ENCODE measurements around the gene NDUFC1. TPM values are rescaled to one million over a fixed set of nuclear protein-coding genes. Genes with fewer than 3 reads are reported as not detected.
"Not testable (repeated sequence)": the region's sequence is repeated elsewhere in the genome, so short reads cannot be mapped to it uniquely, and the experiment has no call there.

The NDUFC1 gene
- total RNA-seq, 2 experiments from 2014 or later, result 43.4 to 44.2 TPM

DNA sequence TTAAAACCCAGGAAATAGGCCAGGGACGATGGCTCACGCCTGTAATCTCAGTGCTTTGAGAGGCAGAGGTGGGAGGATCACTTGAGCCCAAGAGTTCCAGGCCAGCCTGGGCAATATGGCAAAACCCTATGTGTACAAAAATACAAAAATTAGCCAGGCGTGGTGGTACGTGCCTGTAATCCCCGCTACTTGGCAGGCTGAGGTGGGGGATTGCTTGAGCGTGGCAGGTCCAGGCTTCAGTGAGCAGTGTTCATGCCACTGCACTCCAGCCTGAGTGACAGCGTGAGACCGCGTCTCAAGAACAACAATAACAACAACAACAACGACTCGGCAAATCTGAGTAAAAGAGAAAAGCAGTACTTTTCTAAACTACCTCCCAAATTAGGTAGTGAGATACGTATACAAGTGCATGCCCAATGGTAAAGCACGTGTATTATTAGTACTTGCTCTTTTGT lies 13.0 kb upstream of the NDUFC1 start:
- H3K9me3 Mint-ChIP-seq, result no peaks in the 10 kb centered on the region
- intact Hi-C loops (cut with micrococcal nuclease), result loop anchor here (10.0 kb wide), 1 partner anchor 1780 kb away; the partner anchor contains the start of gene PCDH18
- peaks cover 8% of the 10 kb centered on the region for H3K36me3 Mint-ChIP-seq (ENCODE audit: low read depth)
- DNase-seq, result no peak
- H3K27me3 Mint-ChIP-seq (ENCODE audit: low read depth), result no peaks in the 10 kb centered on the region
- peaks cover 74% of the 10 kb centered on the region for H3K4me1 Mint-ChIP-seq (ENCODE audit: low read depth)
- no peak overlapping the region for H3K4me3 Mint-ChIP-seq
- H3K27ac Mint-ChIP-seq, result no peak overlapping the region
- CTCF ChIA-PET, result interaction anchor here (0.6 to 1.2 kb wide), 3 partner anchors 19 to 285 kb away, joined by 3 to 4 read pairs (median 3); no protein-coding TSS in a partner anchor

DNA sequence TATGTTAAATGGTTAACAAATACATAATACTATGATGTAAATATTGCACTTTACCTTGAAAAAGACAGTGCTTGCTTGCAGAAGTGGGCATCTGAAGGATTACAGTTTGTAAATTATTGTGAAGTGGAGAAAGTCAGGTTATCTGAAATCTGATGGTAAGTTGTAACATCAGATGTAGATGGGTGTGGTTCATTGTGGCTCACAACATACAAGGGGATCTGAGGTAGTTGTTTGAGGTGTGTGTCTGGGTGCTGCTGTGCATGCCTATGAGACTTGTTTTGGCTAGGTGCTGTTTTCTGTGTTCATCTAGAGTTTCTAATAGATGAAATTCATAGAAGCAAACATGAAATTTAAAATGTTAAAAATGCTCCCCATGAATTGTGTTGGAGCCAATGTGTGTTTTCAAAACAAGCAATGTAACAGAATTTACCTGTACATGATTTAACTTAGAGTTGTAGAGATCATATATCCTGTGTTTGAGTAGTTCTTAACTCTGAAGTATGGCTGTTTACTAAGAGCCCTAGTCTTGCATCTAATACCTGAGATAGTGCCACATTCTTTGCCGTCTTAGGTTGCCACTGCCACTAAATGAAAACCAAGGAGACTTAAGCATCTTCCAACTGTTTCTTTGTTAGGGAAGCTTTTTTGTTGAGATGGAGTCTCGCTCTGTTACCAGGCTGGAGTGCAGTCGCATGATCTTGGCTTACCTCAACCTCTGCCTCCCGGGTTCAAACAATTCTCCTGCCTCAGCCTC lies 11.9 kb upstream of the NDUFC1 start:
- Mint-ChIP-seq H3K36me3 (ENCODE audit: low read depth) (peaks cover 7% of the 10 kb centered on the region), H3K27me3 (ENCODE audit: low read depth) (no peaks in the 10 kb centered on the region), H3K9me3 (no peaks in the 10 kb centered on the region), H3K4me1 (ENCODE audit: low read depth) (peaks cover 70% of the 10 kb centered on the region), H3K4me3 (no peak overlapping the region), H3K27ac (peak overlapping the region; percentile 43)
- intact Hi-C loops (cut with micrococcal nuclease), result loop anchor here (10.0 kb wide), 1 partner anchor 1779 kb away; the partner anchor contains the start of gene PCDH18
- no peak for DNase-seq
- CTCF ChIA-PET, result interaction anchor here (1.2 kb wide), 1 partner anchor 18 kb away, joined by 3 read pairs; no protein-coding TSS in a partner anchor

DNA sequence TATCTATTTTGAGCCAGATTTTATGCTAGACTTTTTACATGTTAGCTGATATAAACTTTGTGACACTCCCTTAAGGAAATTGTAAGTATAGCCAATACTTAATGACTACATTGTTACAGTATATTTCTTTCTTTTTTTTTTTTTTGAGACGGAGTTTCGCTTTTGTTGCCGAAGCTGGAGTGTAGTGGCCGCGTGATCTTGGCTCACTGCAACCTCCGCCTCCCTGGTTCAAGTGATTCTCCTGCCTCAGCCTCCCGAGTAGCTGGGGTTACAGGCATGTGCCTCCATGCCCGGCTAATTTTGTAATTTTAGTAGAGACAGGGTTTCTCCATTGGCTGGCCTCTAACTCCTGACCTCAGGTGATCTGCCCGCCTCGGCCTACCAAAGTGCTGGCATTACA lies 11.1 kb upstream of the NDUFC1 start:
- H3K36me3 Mint-ChIP-seq (ENCODE audit: low read depth); H3K4me3 Mint-ChIP-seq; DNase-seq; H3K27ac Mint-ChIP-seq; H3K27me3 Mint-ChIP-seq (ENCODE audit: low read depth); H3K9me3 Mint-ChIP-seq: not testable (repeated sequence)
- intact Hi-C loops (cut with micrococcal nuclease), result loop anchor here (10.0 kb wide), 1 partner anchor 1779 kb away; the partner anchor contains the start of gene PCDH18
- CTCF ChIA-PET, result interaction anchor here (0.6 kb wide), 1 partner anchor 66 kb away, joined by 3 read pairs; no protein-coding TSS in a partner anchor
- peaks cover 70% of the 10 kb centered on the region for H3K4me1 Mint-ChIP-seq (ENCODE audit: low read depth)

DNA sequence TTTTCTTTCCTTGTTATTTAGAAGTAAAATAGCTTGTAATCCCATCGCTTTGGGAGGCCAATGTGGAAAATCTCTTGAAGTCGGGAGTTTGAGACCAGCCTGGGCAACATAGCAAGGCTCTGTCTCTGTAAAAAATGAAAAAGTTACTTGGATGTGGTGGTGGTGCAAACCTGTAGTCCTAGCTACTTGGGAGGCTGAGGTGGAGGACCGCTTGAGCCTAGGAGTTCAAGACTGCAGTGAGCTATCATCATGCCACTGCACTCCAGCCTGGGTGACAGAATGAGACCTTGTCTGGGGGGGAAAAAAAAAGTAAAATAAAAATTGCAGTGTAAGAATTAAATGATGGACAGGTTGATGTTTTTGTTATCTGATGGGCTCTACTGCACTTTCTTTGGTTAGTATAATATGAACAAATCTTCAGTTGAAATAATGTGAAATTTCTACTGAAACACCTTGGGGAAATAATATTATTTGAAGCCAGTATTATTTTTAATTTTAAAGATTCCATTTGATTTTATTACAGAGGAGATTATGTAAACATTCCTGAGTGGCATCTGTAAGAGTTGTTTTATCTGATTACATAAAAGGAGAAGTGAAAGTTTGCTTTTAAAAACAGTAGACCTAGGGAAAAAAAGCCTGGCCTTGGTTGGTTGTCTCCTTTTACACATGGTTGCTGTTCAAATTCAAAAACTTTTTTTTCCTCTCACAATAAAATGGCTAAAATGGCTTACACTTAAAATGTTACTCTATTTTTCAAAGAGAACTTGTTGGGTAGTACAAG lies 10.5 kb upstream of the NDUFC1 start:
- Mint-ChIP-seq H3K4me1 (ENCODE audit: low read depth) (peaks cover 74% of the 10 kb centered on the region), H3K4me3 (no peak overlapping the region), H3K36me3 (ENCODE audit: low read depth) (peaks cover 9% of the 10 kb centered on the region), H3K27me3 (ENCODE audit: low read depth) (no peaks in the 10 kb centered on the region), H3K9me3 (no peaks in the 10 kb centered on the region), H3K27ac (no peak overlapping the region)
- DNase-seq, result no peak
- CTCF ChIA-PET, result interaction anchor here (0.6 to 1.6 kb wide), 3 partner anchors 10 to 66 kb away, joined by 3 to 5 read pairs (median 4); partner anchors contain the start of gene NDUFC1
- intact Hi-C loops (cut with micrococcal nuclease), result loop anchor here (10.0 kb wide), 1 partner anchor 1778 kb away; the partner anchor contains the start of gene PCDH18

DNA sequence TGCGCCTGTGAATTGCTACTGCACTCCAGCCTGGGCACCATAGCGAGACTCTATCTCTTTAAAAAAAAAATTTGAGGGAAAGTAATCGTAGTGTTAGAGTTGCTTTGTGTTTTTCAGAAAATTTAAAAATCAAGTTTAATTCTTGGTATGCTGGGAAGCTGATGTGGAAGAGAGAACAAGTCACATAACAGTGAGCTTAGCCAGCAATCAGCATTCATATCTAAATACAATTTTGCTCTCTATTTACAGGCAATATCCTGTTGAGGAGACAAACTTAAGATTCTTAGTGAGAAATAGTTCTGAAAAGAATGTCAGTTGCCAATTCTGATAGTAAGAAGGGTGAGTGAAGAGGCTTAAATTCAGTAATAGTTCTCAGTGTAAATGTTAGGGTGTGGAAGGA lies 9.6 kb upstream of the NDUFC1 start:
- no peaks in the 10 kb centered on the region for H3K9me3 Mint-ChIP-seq
- peaks cover 74% of the 10 kb centered on the region for H3K4me1 Mint-ChIP-seq (ENCODE audit: low read depth)
- DNase-seq, result no peak
- H3K36me3 Mint-ChIP-seq (ENCODE audit: low read depth), result peaks cover 10% of the 10 kb centered on the region
- no peak overlapping the region for H3K27ac Mint-ChIP-seq
- CTCF ChIA-PET, result interaction anchor here (0.7 to 1.6 kb wide), 4 partner anchors 9 to 241 kb away, joined by 3 to 5 read pairs (median 4); partner anchors contain the start of genes NAA15 and NDUFC1
- H3K27me3 Mint-ChIP-seq (ENCODE audit: low read depth), result no peaks in the 10 kb centered on the region
- intact Hi-C loops (cut with micrococcal nuclease), result loop anchor here (10.0 kb wide), 1 partner anchor 1777 kb away; the partner anchor contains the start of gene PCDH18
- no peak overlapping the region for H3K4me3 Mint-ChIP-seq

DNA sequence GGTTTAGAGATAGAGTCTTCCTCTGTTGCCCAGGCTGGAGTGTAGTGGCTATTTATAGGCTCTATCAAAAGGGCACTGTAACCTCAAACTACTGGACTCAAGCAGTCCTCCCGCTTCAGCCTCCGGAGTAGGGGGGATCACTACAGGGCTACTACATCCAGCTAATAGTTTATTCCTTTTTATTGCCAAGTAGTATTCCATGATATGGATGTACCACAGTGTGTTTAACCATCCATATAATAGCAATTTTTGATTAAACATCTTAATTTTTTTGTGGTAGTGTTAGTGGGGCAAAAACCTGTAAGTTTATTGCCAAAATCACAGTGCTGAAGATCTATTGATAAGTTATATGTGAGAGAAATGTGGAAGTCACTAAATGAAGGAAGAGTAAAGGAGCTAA lies 2.6 kb upstream of the NDUFC1 start:
- Mint-ChIP-seq H3K36me3 (ENCODE audit: low read depth) (peaks cover 46% of the 10 kb centered on the region), H3K9me3 (no peaks in the 10 kb centered on the region), H3K4me3 (no peak overlapping the region), H3K27ac (peak overlapping the region; percentile 1), H3K27me3 (ENCODE audit: low read depth) (no peaks in the 10 kb centered on the region), H3K4me1 (ENCODE audit: low read depth) (peaks cover 61% of the 10 kb centered on the region)
- CTCF ChIA-PET, result interaction anchor here (0.7 to 1.0 kb wide), 3 partner anchors 8 to 37 kb away, joined by 3 to 5 read pairs (median 3); no protein-coding TSS in a partner anchor
- no peak for DNase-seq
- intact Hi-C loops (cut with micrococcal nuclease), result loop anchor here (5.0 kb wide), 3 partner anchors 792 to 1217 kb away; partner anchors contain the start of genes ELMOD2 and MAML3

DNA sequence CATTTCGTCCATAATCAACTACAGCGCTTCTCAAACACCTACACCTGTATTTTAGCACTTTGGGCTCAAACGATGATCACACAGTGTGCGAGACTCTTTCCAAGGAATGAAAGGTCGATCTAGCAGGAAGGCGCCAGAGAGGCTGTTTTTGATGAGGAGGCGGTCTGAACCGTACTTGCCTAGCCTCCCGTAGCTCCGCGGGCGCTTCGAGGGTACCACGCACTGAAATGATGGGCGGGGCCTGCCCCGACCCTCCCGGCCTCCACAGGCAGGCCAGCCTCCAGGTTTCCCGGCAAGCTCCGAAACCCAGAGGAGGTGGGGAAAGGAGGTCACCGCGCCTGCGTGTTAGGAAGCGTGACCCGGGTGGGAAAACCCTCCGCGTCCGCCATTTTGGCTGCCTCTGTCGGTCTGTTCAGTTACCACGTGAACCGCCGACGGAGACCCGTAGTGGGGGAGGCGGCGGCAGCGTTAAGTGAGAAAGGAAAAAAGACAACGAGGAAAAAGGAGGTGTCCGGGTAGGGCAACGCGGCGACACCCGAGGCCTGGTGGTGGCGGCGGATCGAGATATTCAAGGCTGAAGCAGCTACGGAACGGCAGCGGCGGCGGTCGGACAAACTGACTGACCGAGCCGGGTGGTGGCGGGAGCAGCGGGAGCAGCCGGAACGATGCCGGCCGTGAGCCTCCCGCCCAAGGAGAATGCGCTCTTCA lies 1.0 kb downstream of the NDUFC1 start, which contains the start of gene NAA15:
Gene NAA15, plus strand, starts transcription at position 393 of the 708 bp plus-strand sequence. Its CDS starts 273 bp downstream, at position 666.
- H3K4me3 Mint-ChIP-seq, result peak within 1 kb of the TSS; percentile 100
- H3K27ac Mint-ChIP-seq, result peak within 1 kb of the TSS; percentile 98
- intact Hi-C loops (cut with micrococcal nuclease), result loop anchor here (1.0 to 5.0 kb wide), 6 partner anchors 124 to 1221 kb away; partner anchors contain the start of genes ELF2, ELMOD2 and MAML3
- H3K36me3 Mint-ChIP-seq (ENCODE audit: low read depth), result peaks cover 32% of the 10 kb centered on the region
- CTCF ChIA-PET, result interaction anchor here (0.9 to 1.4 kb wide), 6 partner anchors 10 to 255 kb away, joined by 3 to 4 read pairs (median 3); partner anchors contain the start of gene SETD7
- no peaks in the 10 kb centered on the region for H3K27me3 Mint-ChIP-seq (ENCODE audit: low read depth)
- no peaks in the 10 kb centered on the region for H3K9me3 Mint-ChIP-seq
- DNase-seq, result peak; percentile 98
- peaks cover 56% of the 10 kb centered on the region for H3K4me1 Mint-ChIP-seq (ENCODE audit: low read depth)

DNA sequence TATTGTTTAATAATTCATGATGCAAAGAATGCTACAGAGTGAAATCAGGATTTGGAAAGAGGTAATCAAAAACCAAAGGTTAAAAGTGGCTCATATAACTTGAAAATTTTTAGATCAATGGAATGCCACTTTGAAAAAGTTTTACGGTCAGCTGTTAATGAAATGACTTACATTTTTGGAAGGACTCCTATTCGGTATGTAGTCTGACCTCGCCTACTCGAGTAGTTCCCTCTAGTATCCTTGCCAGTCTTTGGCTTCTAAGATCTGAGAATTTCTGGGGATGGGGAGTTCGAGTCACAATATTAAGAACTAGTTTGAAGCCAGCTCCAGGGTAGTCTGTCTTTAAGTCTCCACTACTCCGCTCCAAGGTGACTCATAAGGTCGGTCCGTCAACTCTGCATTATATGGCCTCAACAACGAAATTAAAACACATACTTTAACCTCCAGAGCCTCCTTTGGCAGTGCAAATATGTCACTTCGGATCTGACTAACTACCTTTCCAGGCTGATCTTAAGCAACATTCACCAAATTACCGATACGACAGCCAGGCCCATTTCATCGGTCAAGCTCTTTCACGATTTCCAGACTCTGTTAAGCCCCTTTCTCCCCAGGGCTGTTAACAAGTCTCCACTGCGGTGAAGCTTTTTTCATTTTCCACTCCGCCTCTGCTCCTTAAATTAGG lies 1.7 kb downstream of the NDUFC1 start:
- Mint-ChIP-seq H3K4me1 (ENCODE audit: low read depth) (peaks cover 58% of the 10 kb centered on the region), H3K27me3 (ENCODE audit: low read depth) (no peaks in the 10 kb centered on the region), H3K36me3 (ENCODE audit: low read depth) (peaks cover 28% of the 10 kb centered on the region), H3K27ac (peak overlapping the region; percentile 98), H3K4me3 (peak overlapping the region; percentile 100), H3K9me3 (no peaks in the 10 kb centered on the region)
- CTCF ChIA-PET, result interaction anchor here (0.9 to 1.4 kb wide), 5 partner anchors 11 to 256 kb away, joined by 3 to 4 read pairs (median 3); partner anchors contain the start of gene SETD7
- intact Hi-C loops (cut with micrococcal nuclease), result loop anchor here (1.0 to 5.0 kb wide), 6 partner anchors 123 to 1222 kb away; partner anchors contain the start of genes ELF2, ELMOD2 and MAML3
- peak; percentile 44 for DNase-seq

DNA sequence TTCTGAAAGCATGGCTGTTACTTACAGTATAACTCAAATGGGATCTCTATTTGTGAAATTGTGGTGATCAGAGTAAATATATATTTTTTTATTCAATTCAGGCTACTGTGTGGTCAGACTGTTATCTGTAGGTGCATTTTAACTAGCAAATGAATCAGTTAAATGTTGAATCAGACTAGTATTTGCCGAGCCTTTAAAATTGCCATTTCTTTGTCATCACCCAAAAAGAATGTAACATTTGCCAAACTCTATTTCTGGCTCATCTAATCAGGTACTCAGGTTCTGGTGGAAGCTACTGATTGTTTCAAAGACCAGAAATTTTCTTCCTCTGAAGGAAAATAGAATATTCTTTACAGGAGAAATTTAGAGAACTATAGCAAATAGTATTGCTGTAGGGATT lies 2.7 kb downstream of the NDUFC1 start:
- CTCF ChIA-PET, result no interaction called here
- Mint-ChIP-seq H3K9me3 (no peaks in the 10 kb centered on the region), H3K27me3 (ENCODE audit: low read depth) (no peaks in the 10 kb centered on the region), H3K27ac (no peak overlapping the region), H3K4me3 (peak overlapping the region; percentile 100), H3K4me1 (ENCODE audit: low read depth) (peaks cover 50% of the 10 kb centered on the region), H3K36me3 (ENCODE audit: low read depth) (peaks cover 25% of the 10 kb centered on the region)
- intact Hi-C loops (cut with micrococcal nuclease), result loop anchor here (5.0 kb wide), 1 partner anchor 358 kb away; no protein-coding TSS in a partner anchor
- DNase-seq, result no peak

DNA sequence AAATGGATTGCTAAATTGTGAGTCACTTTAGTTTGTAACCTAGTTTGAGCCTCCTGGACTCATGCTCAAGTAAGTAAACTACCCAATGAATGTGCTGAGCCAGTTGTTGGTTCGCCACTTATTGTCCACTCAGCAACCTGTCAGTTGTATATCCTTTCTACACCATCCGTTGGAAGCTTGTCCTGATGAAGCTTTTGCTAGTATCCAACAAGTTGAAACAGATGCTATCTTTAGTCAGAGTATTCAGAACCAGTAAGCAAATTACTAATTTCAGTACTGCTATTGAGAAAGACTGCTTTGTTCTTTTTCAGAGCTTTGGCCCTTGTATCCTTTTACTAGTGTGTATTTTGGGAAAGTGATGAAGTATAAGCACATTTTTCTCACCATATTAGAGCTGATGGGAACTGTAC lies 5.3 kb downstream of the NDUFC1 start:
- peaks cover 45% of the 10 kb centered on the region for H3K4me1 Mint-ChIP-seq (ENCODE audit: low read depth)
- H3K9me3 Mint-ChIP-seq, result no peaks in the 10 kb centered on the region
- DNase-seq, result no peak
- no peak overlapping the region for H3K27ac Mint-ChIP-seq
- H3K27me3 Mint-ChIP-seq (ENCODE audit: low read depth), result no peaks in the 10 kb centered on the region
- H3K36me3 Mint-ChIP-seq (ENCODE audit: low read depth), result peaks cover 22% of the 10 kb centered on the region
- CTCF ChIA-PET, result interaction anchor here (0.5 to 3.7 kb wide), 13 partner anchors 8 to 266 kb away, joined by 3 to 28 read pairs (median 4); no protein-coding TSS in a partner anchor
- no peak overlapping the region for H3K4me3 Mint-ChIP-seq
- intact Hi-C loops (cut with micrococcal nuclease), result loop anchor here (5.0 kb wide), 1 partner anchor 360 kb away; no protein-coding TSS in a partner anchor

Measured in activated naive CD4-positive, alpha-beta T cell treated with anti-CD3 and anti-CD28 coated beads for 36 hours (primary cell).